Measurements from ENCODE around the gene POLR2E.
A peak's percentile ranks its signal among the peaks of the same experiment; 100 is the strongest.

Gene POLR2E

DNA sequence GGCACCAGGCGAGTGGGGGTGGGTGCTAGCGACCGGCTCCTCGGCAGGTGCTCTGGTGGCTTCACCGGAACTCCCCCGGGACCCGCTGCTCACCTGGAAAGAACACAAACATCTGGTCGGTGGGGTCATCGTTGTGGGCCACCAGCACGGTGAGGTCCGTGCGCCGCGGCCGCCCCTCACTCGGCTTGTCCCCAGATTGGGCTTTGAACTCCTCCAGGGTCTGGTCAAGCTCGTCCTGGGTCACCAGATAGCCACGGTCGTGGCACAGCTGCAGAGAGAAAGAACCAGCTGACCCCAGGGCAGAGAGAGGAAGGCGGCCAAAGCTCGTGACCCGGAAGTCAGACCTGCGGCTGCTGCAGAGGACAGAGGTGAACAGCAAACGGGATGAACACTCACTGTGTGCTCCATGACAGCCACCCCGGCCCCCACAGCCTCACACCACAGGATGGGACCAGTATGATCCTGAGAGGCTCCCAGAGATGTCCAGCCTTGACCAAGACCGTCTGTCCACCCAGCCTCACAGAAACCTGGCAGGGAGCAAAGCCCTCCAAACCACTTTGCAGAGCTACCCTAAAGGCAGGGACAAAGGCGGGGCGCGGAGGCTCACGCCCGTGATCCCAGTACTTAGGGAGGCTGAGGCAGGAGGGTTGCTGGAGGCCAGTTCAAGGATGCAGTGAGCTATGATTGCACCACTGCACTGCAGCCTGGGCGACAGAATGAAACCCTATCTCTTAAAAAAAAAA, 1.2 kb downstream of the POLR2E start:
- DNase-seq, result no peak

- no peak for DNase-seq
These were observed 1.8 kb downstream of the POLR2E start for GRCh38 chr19:1093330-1093729.

DNA sequence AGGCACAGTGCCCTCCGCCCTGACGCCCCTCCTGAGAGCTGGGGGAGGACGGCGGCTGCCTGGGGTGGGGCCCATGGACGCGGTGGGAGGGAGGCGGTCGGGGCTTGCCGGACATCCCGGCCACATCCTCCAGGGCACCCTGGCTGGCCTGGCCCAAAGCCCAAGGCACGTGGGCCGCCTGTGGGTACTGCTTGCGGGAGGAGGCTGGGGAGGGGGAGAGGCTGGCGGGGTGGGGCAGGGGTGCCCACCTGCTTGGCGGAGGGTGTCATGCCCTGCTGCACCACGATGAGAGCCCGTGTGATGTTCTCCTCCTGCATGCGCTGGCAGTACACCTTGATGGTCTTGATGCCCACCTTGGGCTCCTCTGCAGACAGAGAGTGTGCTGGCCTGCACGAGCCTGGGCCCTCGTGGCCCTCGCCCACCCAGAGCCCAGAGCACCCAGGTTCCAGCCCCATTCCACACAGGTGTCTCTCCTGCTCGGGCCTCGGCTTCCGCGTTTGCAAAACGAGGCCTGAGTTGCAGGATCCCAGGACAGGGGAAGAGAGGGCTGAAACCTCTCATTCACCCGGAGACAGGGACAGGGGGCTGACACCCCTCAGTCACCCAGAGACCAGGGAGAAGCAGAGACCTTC, 3.5 kb downstream of the POLR2E start:
- no peak for DNase-seq

GRCh38 chr19:1090731-1091543, 4.2 kb downstream of the POLR2E start:
- DNase-seq, result no peak

- no peak for DNase-seq
These were observed 5.3 kb downstream of the POLR2E start for GRCh38 chr19:1089891-1090290.

DNA sequence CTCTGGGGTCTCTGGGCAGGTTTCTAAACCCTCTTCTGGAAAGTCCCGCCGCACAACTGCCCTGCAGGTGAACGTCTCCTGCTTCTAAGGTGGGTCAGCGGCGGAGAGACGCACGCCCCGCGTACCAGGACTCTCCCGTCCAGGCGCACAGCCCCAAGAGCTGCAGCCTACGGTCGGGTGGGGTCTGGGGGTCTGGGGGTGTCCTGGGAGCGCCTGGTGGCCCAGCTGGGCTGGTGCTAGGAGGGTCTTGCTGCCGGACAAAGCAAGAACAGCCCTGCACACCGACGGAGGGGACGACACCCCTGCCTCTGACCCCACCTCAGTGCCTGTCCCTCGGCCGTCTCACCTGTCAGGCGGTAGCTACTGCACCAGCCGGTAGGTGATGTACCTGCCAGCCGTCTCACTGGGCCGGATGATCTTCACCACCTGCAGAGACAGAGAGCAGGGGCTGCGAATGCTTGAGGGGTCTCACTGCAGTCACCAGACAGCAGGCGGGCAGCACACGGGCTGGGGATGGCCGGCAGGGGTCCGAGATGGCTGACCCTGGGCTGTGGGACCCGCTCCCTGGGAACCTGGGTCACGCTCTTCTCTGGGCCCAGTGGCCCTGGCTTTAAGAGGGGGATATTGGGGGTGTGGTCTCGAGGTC, 5.9 kb downstream of the POLR2E start:
- DNase-seq, result no peak

- no peak for DNase-seq
These were observed 6.7 kb downstream of the POLR2E start for GRCh38 chr19:1088416-1089010.

DNA sequence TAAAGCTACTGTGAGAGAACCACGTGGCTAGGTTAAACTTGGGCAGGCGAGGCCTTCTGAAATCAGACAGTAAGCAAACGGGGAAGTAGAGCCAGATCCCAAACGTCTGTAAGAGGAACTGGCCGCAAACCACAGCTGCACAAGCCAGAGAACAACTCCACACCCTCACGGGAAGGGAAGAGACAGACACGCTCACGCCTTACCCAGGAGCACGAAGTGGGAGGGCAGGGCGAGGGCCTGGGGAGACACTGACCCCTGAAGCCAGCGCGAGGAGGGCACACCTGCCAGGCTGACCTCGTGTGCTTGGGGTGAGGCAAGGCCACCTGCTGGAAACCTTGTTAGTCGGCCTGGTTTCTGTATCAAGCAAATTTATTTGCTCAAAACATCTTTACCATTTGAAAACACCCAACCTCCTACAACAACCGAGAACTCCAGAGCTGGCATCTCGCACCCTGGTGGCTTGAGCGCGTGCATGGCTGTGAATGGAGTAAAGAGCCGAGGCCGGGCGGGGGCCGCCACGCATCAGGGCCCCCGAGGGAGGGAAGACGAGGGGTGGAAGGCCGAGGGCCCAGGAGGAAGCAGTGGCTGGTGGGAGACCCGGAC, 7.3 kb downstream of the POLR2E start:
- peak in 6 of 14 donors; percentile 19 to 50 (median 38) for DNase-seq

DNA sequence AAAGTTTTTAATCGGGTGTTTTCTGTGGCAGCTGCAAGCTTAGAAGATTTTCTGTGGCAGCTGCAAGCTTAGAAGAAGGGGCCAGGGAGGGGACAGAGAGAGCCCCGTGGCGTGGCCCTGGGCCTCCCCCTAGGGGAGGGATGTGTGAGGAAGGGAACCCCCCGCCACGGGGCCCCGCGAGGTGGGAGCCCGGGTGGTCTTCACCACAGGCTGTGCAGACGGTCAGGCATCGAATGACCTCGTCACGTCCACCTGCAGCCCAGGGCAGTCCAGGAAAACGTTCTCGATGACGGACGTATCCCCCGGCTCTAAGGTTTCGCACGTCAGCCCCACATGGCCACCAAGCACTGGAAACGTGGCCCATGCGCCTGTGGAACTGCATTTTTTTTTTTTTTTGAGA, 8.6 kb downstream of the POLR2E start:
- DNase-seq, result no peak

DNA sequence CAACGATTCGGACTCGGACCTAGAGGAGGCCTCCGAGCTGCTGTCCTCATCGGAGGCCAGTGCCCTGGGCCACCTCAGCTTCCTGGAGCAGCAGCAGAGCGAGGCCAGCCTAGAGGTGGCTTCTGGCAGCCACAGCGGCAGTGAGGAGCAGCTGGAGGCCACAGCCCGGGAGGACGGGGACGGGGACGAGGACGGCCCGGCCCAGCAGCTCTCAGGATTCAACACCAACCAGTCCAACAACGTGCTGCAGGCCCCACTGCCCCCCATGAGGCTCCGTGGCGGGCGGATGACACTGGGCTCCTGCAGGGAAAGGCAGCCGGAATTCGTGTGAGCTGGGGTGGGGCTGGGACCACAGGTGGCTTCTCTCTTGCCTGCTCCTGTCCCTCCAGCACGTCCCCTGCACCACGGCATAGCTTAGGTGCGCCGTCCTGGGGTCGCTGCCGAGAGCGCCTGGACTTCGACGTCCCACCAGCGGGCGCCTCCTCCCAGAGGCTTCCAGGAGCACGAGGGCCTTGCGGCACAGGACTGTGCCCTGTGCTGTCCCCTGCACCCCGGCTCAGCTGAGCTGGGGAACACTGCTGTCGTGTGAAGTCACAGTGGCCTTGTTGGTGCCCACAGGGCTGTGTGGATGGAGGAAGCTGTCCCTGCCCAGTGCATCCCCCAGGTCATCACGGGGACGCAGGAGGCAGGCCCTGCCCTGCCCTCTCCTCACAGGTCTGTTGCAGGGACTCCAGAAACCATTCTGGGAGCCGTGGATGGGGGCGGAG, 9.3 kb downstream of the POLR2E start:
- DNase-seq, result no peak

GRCh38 chr19:1085053-1085658, 10.0 kb downstream of the POLR2E start:
- DNase-seq, result no peak

DNA sequence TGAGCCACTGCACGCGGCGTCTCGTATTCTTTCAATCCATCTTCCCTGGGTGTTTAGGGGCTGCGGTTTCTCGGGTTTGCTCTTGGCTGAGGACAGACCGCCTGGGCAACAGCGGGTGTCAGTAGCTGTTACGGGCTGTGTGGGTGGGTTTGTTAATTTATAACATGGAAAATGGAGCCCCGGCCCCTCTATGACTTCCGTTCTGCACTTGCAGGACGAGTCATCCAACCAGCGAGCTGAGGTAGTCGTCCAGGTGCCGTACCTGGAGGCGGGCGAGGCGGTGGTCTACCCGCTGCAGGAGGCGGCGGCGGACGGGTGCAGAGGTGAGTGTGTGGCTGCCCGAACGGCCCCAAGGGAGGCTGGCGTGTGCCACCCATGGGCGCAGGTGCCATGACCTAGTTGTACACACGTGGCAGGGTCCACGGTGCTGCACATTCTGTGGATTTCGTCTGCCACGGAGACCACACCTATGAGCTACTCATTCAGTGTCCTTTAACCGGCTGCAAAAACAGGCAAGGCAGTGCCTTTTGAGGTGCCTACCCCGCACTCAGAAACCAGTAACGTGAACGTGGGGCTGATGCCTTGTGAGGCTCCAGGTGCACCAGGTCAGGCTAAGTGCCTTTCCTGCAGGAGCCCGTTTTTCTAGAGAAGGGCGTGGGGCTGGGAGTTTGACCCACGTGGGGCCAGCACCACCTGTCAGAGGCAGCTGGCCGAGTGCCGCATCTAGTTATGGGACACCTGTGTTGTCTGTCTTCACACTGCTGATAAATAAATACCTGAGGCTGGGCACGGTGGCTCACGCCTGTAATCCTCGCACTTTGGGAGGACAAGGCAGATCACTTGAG, 10.9 kb downstream of the POLR2E start:
- no peak for DNase-seq

DNA sequence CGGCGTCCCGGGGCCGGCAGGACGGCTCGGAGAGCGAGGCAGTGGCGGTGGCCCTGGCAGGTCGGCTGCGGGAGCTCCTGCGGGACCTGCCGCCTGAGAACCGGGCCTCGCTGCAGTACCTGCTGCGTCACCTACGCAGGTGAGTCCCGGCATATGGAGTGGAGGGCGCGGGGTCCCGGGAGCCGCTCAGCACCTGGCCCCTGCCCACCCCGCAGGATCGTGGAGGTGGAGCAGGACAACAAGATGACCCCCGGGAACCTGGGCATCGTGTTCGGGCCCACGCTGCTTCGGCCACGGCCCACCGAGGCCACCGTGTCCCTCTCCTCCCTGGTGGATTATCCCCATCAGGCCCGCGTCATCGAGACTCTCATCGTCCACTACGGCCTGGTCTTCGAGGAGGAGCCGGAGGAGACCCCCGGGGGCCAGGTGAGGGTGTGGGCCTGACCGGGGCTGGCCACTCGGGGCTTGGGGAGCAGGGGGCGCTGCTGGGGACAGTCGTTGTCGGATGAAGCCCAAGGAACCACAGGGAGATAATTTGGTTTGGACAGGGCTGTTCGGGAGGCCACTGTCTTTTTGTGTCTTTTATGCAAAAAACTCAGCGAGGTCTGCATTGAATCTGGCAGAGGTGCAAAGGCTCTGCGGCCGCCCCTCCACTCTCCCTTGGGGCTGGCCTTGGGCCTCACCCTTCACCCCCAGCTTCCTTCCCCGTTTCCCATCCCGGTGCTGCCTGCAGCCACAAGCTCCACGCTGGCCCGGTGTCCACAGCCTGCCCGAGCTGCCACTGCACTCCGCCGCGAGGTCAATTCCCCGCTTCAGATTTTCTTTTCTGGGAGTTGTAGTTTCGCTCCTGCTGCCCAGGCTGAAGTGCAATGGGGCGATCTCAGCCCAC, 12.0 kb downstream of the POLR2E start:
- DNase-seq, result no peak

GRCh38 chr19:1082165-1082927, 12.8 kb downstream of the POLR2E start:
- DNase-seq, result no peak

GRCh38 chr19:1081301-1082164, 13.6 kb downstream of the POLR2E start:
- no peak for DNase-seq

DNA sequence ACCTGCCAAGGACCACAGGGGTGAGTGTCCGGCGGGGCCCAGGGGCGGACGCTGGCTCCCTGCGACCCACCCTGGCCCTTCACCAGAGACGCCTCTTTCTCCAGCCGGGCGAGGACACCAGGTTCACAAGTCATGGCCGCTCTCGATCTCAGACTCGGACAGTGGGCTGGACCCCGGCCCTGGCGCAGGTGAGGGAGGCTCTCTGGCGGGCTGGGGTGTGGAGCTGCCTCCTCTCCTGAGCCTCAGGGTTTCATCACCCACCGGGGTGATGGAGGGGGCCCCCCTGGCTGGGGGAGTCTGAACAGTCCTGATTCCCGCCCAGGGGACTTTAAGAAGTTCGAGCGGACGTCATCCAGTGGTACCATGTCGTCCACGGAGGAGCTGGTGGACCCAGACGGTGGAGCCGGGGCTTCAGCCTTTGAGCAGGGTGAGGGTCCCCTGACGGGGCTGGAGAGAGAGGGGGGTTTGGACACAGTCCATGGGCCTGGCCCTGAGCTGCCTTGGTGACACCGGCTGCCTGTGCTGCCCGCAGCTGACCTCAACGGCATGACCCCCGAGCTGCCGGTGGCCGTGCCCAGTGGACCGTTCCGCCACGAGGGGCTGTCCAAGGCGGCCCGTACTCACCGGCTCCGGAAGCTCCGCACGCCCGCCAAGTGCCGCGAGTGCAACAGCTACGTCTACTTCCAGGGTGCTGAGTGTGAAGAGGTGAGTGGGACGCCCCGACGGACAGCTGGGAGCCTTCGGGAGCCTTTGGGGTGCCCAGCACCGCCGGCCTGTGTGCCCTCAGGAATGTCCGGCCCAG, 14.6 kb downstream of the POLR2E start:
- DNase-seq, result no peak

Data from C1 segment of cervical spinal cord (tissue), 14 donors.